IMR-90 (cell line): ENCODE results near the gene SARNP. TPM values are rescaled to one million over a fixed set of nuclear protein-coding genes. Genes with fewer than 3 reads are reported as not detected.
A peak's percentile ranks its signal among the peaks of the same experiment; 100 is the strongest.

Source experiments
- BHLHE40 ChIP-seq: fragments of 150-350 bp; IDR thresholded peaks from 2 replicates; pipeline ENCODE4 v1.6.1; 2016; ENCODE audit warnings: mild to moderate bottlenecking, low read depth, low read length
- CHD1 ChIP-seq: IDR thresholded peaks from 2 replicates; pipeline ENCODE4 v1.6.1; 2012; ENCODE audit warnings: low read depth, low read length, improper control_type of control experiment
- polyA plus RNA-seq, 3 experiments: library from polyadenylated mRNA; depleted of rRNA; stranded (reverse); fragments of >200 nt; gene quantifications; 2 replicates each; pipeline ENCODE4 v1.2.3, GENCODE V29; 2012; ENCODE audit warnings: low replicate concordance in 1 of 3
- total RNA-seq: library from RNA; depleted of rRNA; stranded (reverse); fragments of >200 nt; gene quantifications from 2 replicates; pipeline ENCODE4 v1.2.3, GENCODE V29; 2012
- TF ChIP-seq, protein P1 (sequence below): fragments of 150-350 bp; IDR thresholded peaks from 2 replicates; pipeline ENCODE4 v1.6.1; 2017; ENCODE audit warnings: mild to moderate bottlenecking, antibody characterized with exemption, low read length, low read depth

Gene SARNP
- total and polyA plus RNA-seq, 2 of the 4 experiments (the other 2 are of a cell fraction), result 46.8 to 103 TPM

GRCh38 chr12:55743406-55744339, 73.9 kb downstream of the SARNP start (continued):
- peak; percentile 7; the same call in 1 of the 2 replicates for TF ChIP-seq BHLHE40
- TF ChIP-seq, protein P1, sequence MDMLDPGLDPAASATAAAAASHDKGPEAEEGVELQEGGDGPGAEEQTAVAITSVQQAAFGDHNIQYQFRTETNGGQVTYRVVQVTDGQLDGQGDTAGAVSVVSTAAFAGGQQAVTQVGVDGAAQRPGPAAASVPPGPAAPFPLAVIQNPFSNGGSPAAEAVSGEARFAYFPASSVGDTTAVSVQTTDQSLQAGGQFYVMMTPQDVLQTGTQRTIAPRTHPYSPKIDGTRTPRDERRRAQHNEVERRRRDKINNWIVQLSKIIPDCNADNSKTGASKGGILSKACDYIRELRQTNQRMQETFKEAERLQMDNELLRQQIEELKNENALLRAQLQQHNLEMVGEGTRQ, result no peak
- no peak for TF ChIP-seq CHD1
